ENCODE data around the gene SACS.

Gene SACS

GRCh38 chr13:23433171-23434153 lies at the start of gene SACS:
Gene SACS (minus strand): TSS chr13:23433702. CDS start chr13:23411239, 22,463 bp downstream.
- no peak for DNase-seq (ENCODE audit: low spot score)

- no peak for DNase-seq (ENCODE audit: low spot score)
Observed at GRCh38 chr13:23480324-23480723, 46.8 kb upstream of the SACS start.

- DNase-seq (ENCODE audit: low spot score) = no peak
Observed at GRCh38 chr13:23477101-23477500, 43.6 kb upstream of the SACS start.

- no peak for DNase-seq (ENCODE audit: low spot score)
Observed at GRCh38 chr13:23473221-23473620, 39.7 kb upstream of the SACS start.

GRCh38 chr13:23472189-23472588 lies 38.7 kb upstream of the SACS start:
- no peak for DNase-seq (ENCODE audit: low spot score)

- no peak for DNase-seq (ENCODE audit: low spot score)
Observed at GRCh38 chr13:23470790-23471614, 37.5 kb upstream of the SACS start.

GRCh38 chr13:23469951-23470421 lies 36.5 kb upstream of the SACS start:
- DNase-seq (ENCODE audit: low spot score) = no peak

GRCh38 chr13:23468811-23469210 lies 35.3 kb upstream of the SACS start:
- DNase-seq (ENCODE audit: low spot score) = no peak

GRCh38 chr13:23467932-23468278 lies 34.4 kb upstream of the SACS start:
- no peak for DNase-seq (ENCODE audit: low spot score)

GRCh38 chr13:23467048-23467931 lies 33.8 kb upstream of the SACS start:
- DNase-seq (ENCODE audit: low spot score) = no peak

- DNase-seq (ENCODE audit: low spot score) = peak; percentile 53
Observed at GRCh38 chr13:23466144-23467002, 32.9 kb upstream of the SACS start.

- no peak for DNase-seq (ENCODE audit: low spot score)
Observed at GRCh38 chr13:23463661-23464060, 30.2 kb upstream of the SACS start.

GRCh38 chr13:23462815-23463559 lies 29.5 kb upstream of the SACS start:
- DNase-seq (ENCODE audit: low spot score) = no peak

GRCh38 chr13:23461544-23461943 lies 28.0 kb upstream of the SACS start:
- no peak for DNase-seq (ENCODE audit: low spot score)

- DNase-seq (ENCODE audit: low spot score) = no peak
Observed at GRCh38 chr13:23460921-23461320, 27.4 kb upstream of the SACS start.

GRCh38 chr13:23460309-23460708 lies 26.8 kb upstream of the SACS start:
- DNase-seq (ENCODE audit: low spot score) = no peak

- no peak for DNase-seq (ENCODE audit: low spot score)
Observed at GRCh38 chr13:23458989-23459388, 25.5 kb upstream of the SACS start.

GRCh38 chr13:23456437-23457210 lies 23.1 kb upstream of the SACS start:
- DNase-seq (ENCODE audit: low spot score) = no peak

All from CD4-positive, alpha-beta T cell treated with Interleukin-6 at 100 ng/mL for 8 hours (primary cell).